ENCODE data around the gene TRIP11. TPM values are rescaled to one million over a fixed set of nuclear protein-coding genes. Genes with fewer than 3 reads are reported as not detected.

Gene TRIP11
- total RNA-seq, 1 donor from 2014 or later: 92.7 TPM

GRCh38 chr14:91977884-91978283 lies 62.0 kb downstream of the TRIP11 start:
- no peak for TF ChIP-seq CTCF (IDR thresholded peaks at IDR 0.05)
- Mint-ChIP-seq H3K9me3 (ENCODE audit: low read depth) (peaks cover 6% of the 10 kb centered on the region), H3K4me1 (ENCODE audit: low read depth) (peaks cover 62% of the 10 kb centered on the region), H3K36me3 (ENCODE audit: low read depth) (peaks cover 14% of the 10 kb centered on the region), H3K4me3 (ENCODE audit: unreplicated experiment) (no peak overlapping the region), H3K27ac (ENCODE audit: unreplicated experiment) (peak overlapping the region; percentile 94), H3K27me3 (ENCODE audit: low read depth) (no peaks in the 10 kb centered on the region)
- DNase-seq (ENCODE audit: low spot score): no peak

- no peak for TF ChIP-seq CTCF (IDR thresholded peaks at IDR 0.05)
- peaks cover 47% of the 10 kb centered on the region for H3K4me1 Mint-ChIP-seq (ENCODE audit: low read depth)
- H3K4me3 Mint-ChIP-seq (ENCODE audit: unreplicated experiment): no peak overlapping the region
These were observed 64.1 kb downstream of the TRIP11 start for GRCh38 chr14:91975763-91976162.

GRCh38 chr14:91971188-91971778 lies 68.6 kb downstream of the TRIP11 start:
- peaks cover 21% of the 10 kb centered on the region for H3K4me1 Mint-ChIP-seq (ENCODE audit: low read depth)
- no peaks in the 10 kb centered on the region for H3K9me3 Mint-ChIP-seq (ENCODE audit: low read depth)
- no peak for TF ChIP-seq CTCF (IDR thresholded peaks at IDR 0.05)
- H3K27me3 Mint-ChIP-seq (ENCODE audit: low read depth): no peaks in the 10 kb centered on the region
- peaks cover 27% of the 10 kb centered on the region for H3K36me3 Mint-ChIP-seq (ENCODE audit: low read depth)
- no peak for DNase-seq (ENCODE audit: low spot score)
- no peak overlapping the region for H3K27ac Mint-ChIP-seq (ENCODE audit: unreplicated experiment)
- H3K4me3 Mint-ChIP-seq (ENCODE audit: unreplicated experiment): no peak overlapping the region

More at GRCh38 chr14:91975763-91976162, 64.1 kb downstream of the TRIP11 start:
- no peak for DNase-seq (ENCODE audit: low spot score)
- Mint-ChIP-seq H3K27ac (ENCODE audit: unreplicated experiment) (no peak overlapping the region), H3K27me3 (ENCODE audit: low read depth) (no peaks in the 10 kb centered on the region), H3K36me3 (ENCODE audit: low read depth) (peaks cover 17% of the 10 kb centered on the region), H3K9me3 (ENCODE audit: low read depth) (peaks cover 3% of the 10 kb centered on the region)

- Mint-ChIP-seq H3K4me3 (ENCODE audit: unreplicated experiment) (no peak overlapping the region), H3K27ac (ENCODE audit: unreplicated experiment) (peak overlapping the region; percentile 57), H3K9me3 (ENCODE audit: low read depth) (no peaks in the 10 kb centered on the region), H3K27me3 (ENCODE audit: low read depth) (no peaks in the 10 kb centered on the region), H3K4me1 (ENCODE audit: low read depth) (peaks cover 38% of the 10 kb centered on the region), H3K36me3 (ENCODE audit: low read depth) (peaks cover 19% of the 10 kb centered on the region)
- DNase-seq (ENCODE audit: low spot score): no peak
- no peak for TF ChIP-seq CTCF (IDR thresholded peaks at IDR 0.05)
These were observed 71.6 kb downstream of the TRIP11 start for GRCh38 chr14:91968280-91968679.

GRCh38 chr14:91964724-91965123 lies 75.1 kb downstream of the TRIP11 start:
- peaks cover 54% of the 10 kb centered on the region for H3K4me1 Mint-ChIP-seq (ENCODE audit: low read depth)
- H3K27ac Mint-ChIP-seq (ENCODE audit: unreplicated experiment): peak overlapping the region; percentile 94
- H3K36me3 Mint-ChIP-seq (ENCODE audit: low read depth): peaks cover 10% of the 10 kb centered on the region
- H3K9me3 Mint-ChIP-seq (ENCODE audit: low read depth): no peaks in the 10 kb centered on the region
- H3K4me3 Mint-ChIP-seq (ENCODE audit: unreplicated experiment): no peak overlapping the region
- H3K27me3 Mint-ChIP-seq (ENCODE audit: low read depth): no peaks in the 10 kb centered on the region
- TF ChIP-seq CTCF (IDR thresholded peaks at IDR 0.05): no peak
- no peak for DNase-seq (ENCODE audit: low spot score)
